Right ventricle myocardium superior (tissue), 1 donor: Measurements from ENCODE around the gene UBE2N. TPM values are rescaled to one million over a fixed set of nuclear protein-coding genes. Genes with fewer than 3 reads are reported as not detected.

Experiments
- ATAC-seq: fragments of 200-7000 bp; cut with Tn5 transposase; one replicate; pipeline ENCODE4 v1.9.1; 2020; ENCODE audit warnings: mild to moderate bottlenecking; ENCODE audit not compliant: poor library complexity
- DNase-seq: peaks from one replicate; pipeline ENCODE4 v3.0.0-alpha.2; 2020
- intact Hi-C: fragments of 100-400 bp; cut with DNase I; formaldehyde crosslinking; loops from one replicate; pipeline ENCODE4 v1.11.2; 2022
- long read RNA-seq: library from polyadenylated mRNA; unstranded; transcript quantifications from one replicate; pipeline ENCODE4 v2.0.0, GENCODE V29; 2021
- total RNA-seq: library from RNA; stranded (reverse); fragmentation: NEBNext Ultra II Directional; extraction: Animal tissue kit (Norgen Biotek cat#: 25700); gene quantifications from one replicate; pipeline ENCODE4 v1.2.1, GENCODE V29; 2021
- donor health status: DM: no; HTN: yes; CAD: no; lungs with severe emphysema.

Gene UBE2N
- 77.3 TPM for total RNA-seq
- long read RNA-seq, full-length matches to known transcripts = 73 of 79 reads
- long read RNA-seq, partial matches to known transcripts = 4 of 79 reads
- long read RNA-seq, other reads (novel, unspliced or antisense) = 2 of 79 reads

GRCh38 chr12:93441617-93442410 lies at the start of gene UBE2N:
UBE2N (minus strand) TSS chr12:93441947; CDS start chr12:93441884, 63 bp downstream.
- intact Hi-C loops = no loop called here
- DNase-seq (peak; percentile 97), ATAC-seq (peak; percentile 96)

- no peak for DNase-seq
- intact Hi-C loops = no loop called here
- ATAC-seq = no peak
Observed at GRCh38 chr12:93484315-93484981, 42.7 kb upstream of the UBE2N start.

GRCh38 chr12:93483151-93483807 lies 41.5 kb upstream of the UBE2N start:
- no peak for ATAC-seq
- no peak for DNase-seq
- intact Hi-C loops = no loop called here

GRCh38 chr12:93482721-93483120 lies 41.0 kb upstream of the UBE2N start:
- ATAC-seq (no peak), DNase-seq (no peak)
- intact Hi-C loops = no loop called here

GRCh38 chr12:93476555-93476954 lies 34.8 kb upstream of the UBE2N start:
- ATAC-seq (no peak), DNase-seq (no peak)
- intact Hi-C loops = no loop called here

GRCh38 chr12:93469386-93469785 lies 27.6 kb upstream of the UBE2N start:
- intact Hi-C loops = no loop called here

GRCh38 chr12:93468008-93468371 lies 26.2 kb upstream of the UBE2N start:
- intact Hi-C loops = no loop called here

More at GRCh38 chr12:93469386-93469785, 27.6 kb upstream of the UBE2N start:
- ATAC-seq (no peak), DNase-seq (no peak)

GRCh38 chr12:93467351-93468007 lies 25.7 kb upstream of the UBE2N start, which contains the start of gene MRPL42:
MRPL42 (plus strand) TSS chr12:93467514; CDS start chr12:93469286, 1,772 bp downstream.
- peak; percentile 96 for DNase-seq
- ATAC-seq = peak; percentile 98
- intact Hi-C loops = no loop called here

More at GRCh38 chr12:93468008-93468371, 26.2 kb upstream of the UBE2N start:
- DNase-seq (no peak), ATAC-seq (peak; percentile 12)

- ATAC-seq (peak; percentile 25), DNase-seq (no peak)
- intact Hi-C loops = no loop called here
Observed at GRCh38 chr12:93466625-93467350, 25.0 kb upstream of the UBE2N start.

- ATAC-seq (no peak), DNase-seq (no peak)
- intact Hi-C loops = no loop called here
Observed at GRCh38 chr12:93465841-93466240, 24.1 kb upstream of the UBE2N start.

- intact Hi-C loops = no loop called here
- ATAC-seq = no peak
- no peak for DNase-seq
Observed at GRCh38 chr12:93461503-93461902, 19.8 kb upstream of the UBE2N start.

GRCh38 chr12:93460902-93461301 lies 19.2 kb upstream of the UBE2N start:
- no peak for ATAC-seq
- intact Hi-C loops = no loop called here
- no peak for DNase-seq

GRCh38 chr12:93460003-93460402 lies 18.3 kb upstream of the UBE2N start:
- intact Hi-C loops = no loop called here
- no peak for ATAC-seq
- DNase-seq = no peak

GRCh38 chr12:93459097-93459496 lies 17.4 kb upstream of the UBE2N start:
- DNase-seq (no peak), ATAC-seq (no peak)
- intact Hi-C loops = no loop called here

- DNase-seq (no peak), ATAC-seq (no peak)
- intact Hi-C loops = no loop called here
Observed at GRCh38 chr12:93456077-93456476, 14.3 kb upstream of the UBE2N start.

GRCh38 chr12:93453633-93454032 lies 11.9 kb upstream of the UBE2N start:
- intact Hi-C loops = no loop called here
- no peak for DNase-seq
- no peak for ATAC-seq

- ATAC-seq (no peak), DNase-seq (no peak)
- intact Hi-C loops = no loop called here
Observed at GRCh38 chr12:93451423-93452158, 9.8 kb upstream of the UBE2N start.

GRCh38 chr12:93449277-93449676 lies 7.5 kb upstream of the UBE2N start:
- DNase-seq (no peak), ATAC-seq (no peak)
- intact Hi-C loops = no loop called here
